Upper lobe of left lung (tissue), 4 donors: ENCODE data around the gene CCDC92.

ENCODE experiments used
- EP300 ChIP-seq, 4 donors: sonication (generic); formaldehyde crosslinking; IDR thresholded peaks; one replicate each; pipeline ENCODE4 v1.5.1; 2017; ENCODE audit warnings: antibody characterized with exemption in 4 of 4, control low read depth in 2 of 4
- POLR2A ChIP-seq, 4 donors: fragments of 450-650 bp; IDR thresholded peaks; one replicate each; pipeline ENCODE4 v1.5.1; 2016 to 2017; ENCODE audit warnings: antibody characterized with exemption in 4 of 4, mild to moderate bottlenecking in 2 of 4
- POLR2AphosphoS5 ChIP-seq, 2 donors: sonication (generic); formaldehyde crosslinking; IDR thresholded peaks; one replicate each; pipeline ENCODE4 v1.5.1; 2017; ENCODE audit warnings: antibody characterized with exemption in 2 of 2
- TF ChIP-seq, protein P1 (sequence below), 6 experiments: fragments of 450-650 bp in 4 of 6; fragments of 200-600 bp in 2 of 6; sonication (generic) in 2 of 6; IDR thresholded peaks; one replicate each; pipeline ENCODE4 v1.5.1; 2016 to 2019; ENCODE audit warnings: antibody characterized with exemption in 6 of 6

DNA sequence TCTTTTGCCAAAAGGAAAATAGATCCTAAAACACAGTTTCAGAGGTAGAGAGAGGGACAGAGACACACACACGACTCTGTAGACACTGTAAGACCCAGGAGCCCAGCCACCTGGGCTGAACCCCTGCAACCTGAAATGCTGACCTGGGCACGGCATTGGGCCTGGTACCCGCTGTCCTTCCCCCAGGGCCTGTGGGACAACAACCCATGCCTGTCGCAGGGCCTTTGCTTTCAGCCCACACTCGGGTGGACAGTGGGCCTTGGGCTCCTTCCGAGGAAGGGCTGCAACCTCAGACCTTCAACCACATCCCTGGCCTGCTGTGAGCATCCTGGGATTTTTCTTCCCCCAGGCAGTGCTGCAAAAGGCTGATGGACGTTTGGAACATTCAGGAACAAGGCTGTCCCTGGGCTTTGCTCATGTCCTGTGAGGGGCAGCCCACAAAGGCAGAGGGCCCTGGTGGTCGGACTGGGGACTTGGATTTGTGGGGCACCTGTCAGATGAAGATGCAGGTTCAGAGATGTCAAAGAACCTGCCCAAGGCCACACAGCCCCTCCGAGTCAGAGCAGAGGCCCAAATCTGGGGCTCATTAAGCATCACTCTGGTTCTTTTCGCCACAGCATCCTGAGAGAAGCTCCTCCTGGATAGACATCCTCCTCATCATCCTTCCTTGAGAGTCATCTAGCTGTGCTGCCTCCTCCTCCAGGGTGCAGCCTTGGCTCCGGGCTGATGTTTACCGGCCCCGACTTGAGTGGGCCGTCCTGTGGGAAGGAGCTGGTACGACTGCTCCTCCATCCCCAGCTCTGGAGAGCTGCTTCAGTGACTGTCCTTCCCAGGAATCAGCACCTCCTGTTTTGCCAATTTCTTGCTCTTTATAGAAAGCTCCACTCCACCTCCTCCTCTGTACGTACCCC, 32.7 kb downstream of the CCDC92 start:
- TF ChIP-seq POLR2A (IDR thresholded peaks at IDR 0.05): no peak
- TF ChIP-seq, protein P1, sequence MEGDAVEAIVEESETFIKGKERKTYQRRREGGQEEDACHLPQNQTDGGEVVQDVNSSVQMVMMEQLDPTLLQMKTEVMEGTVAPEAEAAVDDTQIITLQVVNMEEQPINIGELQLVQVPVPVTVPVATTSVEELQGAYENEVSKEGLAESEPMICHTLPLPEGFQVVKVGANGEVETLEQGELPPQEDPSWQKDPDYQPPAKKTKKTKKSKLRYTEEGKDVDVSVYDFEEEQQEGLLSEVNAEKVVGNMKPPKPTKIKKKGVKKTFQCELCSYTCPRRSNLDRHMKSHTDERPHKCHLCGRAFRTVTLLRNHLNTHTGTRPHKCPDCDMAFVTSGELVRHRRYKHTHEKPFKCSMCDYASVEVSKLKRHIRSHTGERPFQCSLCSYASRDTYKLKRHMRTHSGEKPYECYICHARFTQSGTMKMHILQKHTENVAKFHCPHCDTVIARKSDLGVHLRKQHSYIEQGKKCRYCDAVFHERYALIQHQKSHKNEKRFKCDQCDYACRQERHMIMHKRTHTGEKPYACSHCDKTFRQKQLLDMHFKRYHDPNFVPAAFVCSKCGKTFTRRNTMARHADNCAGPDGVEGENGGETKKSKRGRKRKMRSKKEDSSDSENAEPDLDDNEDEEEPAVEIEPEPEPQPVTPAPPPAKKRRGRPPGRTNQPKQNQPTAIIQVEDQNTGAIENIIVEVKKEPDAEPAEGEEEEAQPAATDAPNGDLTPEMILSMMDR (IDR thresholded peaks at IDR 0.05): no peak
- no peak for TF ChIP-seq POLR2AphosphoS5 (IDR thresholded peaks at IDR 0.05)
- no peak for TF ChIP-seq EP300 (IDR thresholded peaks at IDR 0.05)
